ENCODE measurements around the gene ADA. TPM values are rescaled to one million over a fixed set of nuclear protein-coding genes. Genes with fewer than 3 reads are reported as not detected.
"Not testable (repeated sequence)": the region's sequence is repeated elsewhere in the genome, so short reads cannot be mapped to it uniquely, and the experiment has no call there.

Gene ADA
- polyA plus RNA-seq, 1 donor: 6.5 TPM

- no peak for DNase-seq
Observed at GRCh38 chr20:44600758-44601201, 50.7 kb downstream of the ADA start.

GRCh38 chr20:44600301-44600700 lies 51.2 kb downstream of the ADA start:
- no peak for DNase-seq

- DNase-seq: no peak
Observed at GRCh38 chr20:44599715-44600114, 51.8 kb downstream of the ADA start.

GRCh38 chr20:44598423-44599305 lies 52.8 kb downstream of the ADA start:
- DNase-seq: no peak

- no peak for DNase-seq
Observed at GRCh38 chr20:44597930-44598329, 53.6 kb downstream of the ADA start.

- DNase-seq: no peak
Observed at GRCh38 chr20:44597516-44597915, 54.0 kb downstream of the ADA start.

GRCh38 chr20:44596876-44597275 lies 54.6 kb downstream of the ADA start:
- DNase-seq: no peak

- DNase-seq: no peak
Observed at GRCh38 chr20:44596010-44596409, 55.5 kb downstream of the ADA start.

GRCh38 chr20:44594730-44595129 lies 56.8 kb downstream of the ADA start:
- no peak for DNase-seq

- DNase-seq: no peak
Observed at GRCh38 chr20:44593751-44594150, 57.7 kb downstream of the ADA start.

GRCh38 chr20:44592366-44592765 lies 59.1 kb downstream of the ADA start:
- DNase-seq: no peak

GRCh38 chr20:44590980-44591778 lies 60.3 kb downstream of the ADA start:
- DNase-seq: no peak

GRCh38 chr20:44589537-44589936 lies 62.0 kb downstream of the ADA start:
- DNase-seq: no peak

GRCh38 chr20:44588321-44588720 lies 63.2 kb downstream of the ADA start:
- DNase-seq: not testable (repeated sequence)

GRCh38 chr20:44587035-44587980 lies 64.2 kb downstream of the ADA start:
- no peak for DNase-seq

GRCh38 chr20:44586289-44586911 lies 65.1 kb downstream of the ADA start:
- no peak for DNase-seq

GRCh38 chr20:44585057-44585963 lies 66.2 kb downstream of the ADA start:
- DNase-seq: no peak

GRCh38 chr20:44584162-44584561 lies 67.3 kb downstream of the ADA start:
- DNase-seq: no peak

GRCh38 chr20:44583157-44583556 lies 68.3 kb downstream of the ADA start:
- DNase-seq: no peak

- peak; percentile 59 for DNase-seq
Observed at GRCh38 chr20:44582311-44583025, 69.0 kb downstream of the ADA start, which contains the start of gene PKIG. PKIG (plus strand) TSS chr20:44582579; CDS start chr20:44614557, 31,978 bp downstream.
